DOHH2 (cell line): ENCODE measurements around the gene CTIF.

ENCODE experiments used
- EZH2phosphoT487 ChIP-seq: fragments of 200-600 bp; sonication (generic); IDR thresholded peaks from 2 replicates; pipeline ENCODE4 v1.6.1; 2017; ENCODE audit warnings: borderline replicate concordance, mild to moderate bottlenecking, antibody characterized with exemption, low read length, moderate library complexity, mixed read lengths
- TF ChIP-seq, protein P1 (sequence below): fragments of 200-600 bp; sonication (generic); IDR thresholded peaks from one replicate; pipeline ENCODE4 v1.5.1; 2014; ENCODE audit warnings: antibody characterized with exemption, mild to moderate bottlenecking, low read depth, low read length; ENCODE audit not compliant: poor library complexity, severe bottlenecking

DNA sequence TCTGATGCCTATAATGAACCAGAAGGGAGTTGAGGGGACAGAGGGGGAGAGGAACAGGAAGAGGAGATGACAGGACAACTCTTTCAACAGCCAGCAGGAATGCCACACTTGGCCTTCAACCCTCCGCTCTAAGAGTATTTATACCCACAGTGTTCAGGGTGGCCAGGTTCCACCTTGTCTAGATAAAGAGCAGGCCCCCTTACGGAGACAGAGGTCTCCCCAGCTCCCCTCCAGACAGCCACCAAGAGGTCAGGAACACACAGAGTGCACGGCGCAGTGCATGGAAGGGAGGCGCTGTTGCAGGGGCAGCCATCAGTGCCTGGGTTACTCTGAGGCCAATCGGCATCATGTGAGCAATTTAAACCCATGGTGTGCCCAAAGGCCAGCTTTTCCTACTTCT, 235.0 kb downstream of the CTIF start:
- TF ChIP-seq, protein P1, sequence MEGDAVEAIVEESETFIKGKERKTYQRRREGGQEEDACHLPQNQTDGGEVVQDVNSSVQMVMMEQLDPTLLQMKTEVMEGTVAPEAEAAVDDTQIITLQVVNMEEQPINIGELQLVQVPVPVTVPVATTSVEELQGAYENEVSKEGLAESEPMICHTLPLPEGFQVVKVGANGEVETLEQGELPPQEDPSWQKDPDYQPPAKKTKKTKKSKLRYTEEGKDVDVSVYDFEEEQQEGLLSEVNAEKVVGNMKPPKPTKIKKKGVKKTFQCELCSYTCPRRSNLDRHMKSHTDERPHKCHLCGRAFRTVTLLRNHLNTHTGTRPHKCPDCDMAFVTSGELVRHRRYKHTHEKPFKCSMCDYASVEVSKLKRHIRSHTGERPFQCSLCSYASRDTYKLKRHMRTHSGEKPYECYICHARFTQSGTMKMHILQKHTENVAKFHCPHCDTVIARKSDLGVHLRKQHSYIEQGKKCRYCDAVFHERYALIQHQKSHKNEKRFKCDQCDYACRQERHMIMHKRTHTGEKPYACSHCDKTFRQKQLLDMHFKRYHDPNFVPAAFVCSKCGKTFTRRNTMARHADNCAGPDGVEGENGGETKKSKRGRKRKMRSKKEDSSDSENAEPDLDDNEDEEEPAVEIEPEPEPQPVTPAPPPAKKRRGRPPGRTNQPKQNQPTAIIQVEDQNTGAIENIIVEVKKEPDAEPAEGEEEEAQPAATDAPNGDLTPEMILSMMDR = no peak
- no peak for TF ChIP-seq EZH2phosphoT487
